Peyer's patch (tissue), 4 donors: ENCODE measurements around the gene RHCE.
"Not testable (repeated sequence)": the region's sequence is repeated elsewhere in the genome, so short reads cannot be mapped to it uniquely, and the experiment has no call there.

Experiments
- CTCF ChIP-seq, 6 experiments: fragments of 450-650 bp in 4 of 6; fragments of 200-600 bp in 2 of 6; sonication (generic) in 1 of 6; IDR thresholded peaks; one replicate each; pipeline ENCODE4 v1.5.1; 2017 to 2019; ENCODE audit warnings: antibody characterized with exemption in 6 of 6, mild to moderate bottlenecking in 3 of 6, moderate library complexity in 1 of 6
- POLR2A ChIP-seq, 2 donors: fragments of 450-650 bp; IDR thresholded peaks; one replicate each; pipeline ENCODE4 v1.5.1; 2017; ENCODE audit warnings: antibody characterized with exemption in 2 of 2, mild to moderate bottlenecking in 2 of 2, moderate library complexity in 2 of 2

DNA sequence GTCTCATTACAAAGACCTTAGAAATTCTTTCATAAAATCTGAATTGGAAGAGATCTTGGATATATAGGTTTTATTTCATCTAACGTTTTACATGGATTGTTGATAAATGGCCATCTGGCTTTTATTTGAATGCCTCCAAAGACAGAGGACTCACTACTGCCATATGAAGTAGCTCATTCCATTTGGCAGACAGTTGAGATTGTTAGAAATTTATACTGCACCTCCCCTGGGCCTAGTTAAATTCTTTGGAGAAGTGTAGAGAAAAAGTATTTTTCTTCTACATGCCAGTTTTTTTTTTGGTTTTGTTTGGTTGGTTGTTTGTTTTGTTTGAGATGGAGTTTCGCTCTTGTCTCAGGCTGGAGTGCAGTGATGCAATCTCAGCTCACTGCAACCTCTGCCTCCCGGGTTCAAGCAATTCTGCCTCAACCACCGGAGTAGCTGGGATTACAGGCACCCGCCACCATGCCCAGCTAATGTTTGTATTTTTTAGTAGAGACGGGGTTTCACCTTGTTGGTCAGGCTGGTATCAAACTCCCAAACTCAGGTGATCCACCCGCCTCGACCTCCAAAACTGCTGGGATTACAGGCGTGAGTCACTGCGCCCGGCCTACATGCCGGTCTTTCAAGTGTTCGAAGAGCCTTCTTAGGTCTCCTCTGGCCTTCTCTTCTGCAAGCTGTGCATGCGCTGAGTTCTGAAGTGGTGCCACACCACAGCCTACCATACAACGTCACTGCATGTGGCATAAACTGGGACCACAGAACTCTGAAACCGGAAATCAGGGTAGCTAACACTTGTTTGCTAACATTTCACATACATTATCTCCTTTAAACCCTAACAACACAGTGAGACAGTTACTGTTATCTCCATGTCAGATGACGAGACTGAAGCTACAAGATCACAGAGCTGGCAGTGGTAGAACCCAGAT lies 57.7 kb downstream of the RHCE start:
- not testable (repeated sequence) for TF ChIP-seq CTCF, POLR2A (IDR thresholded peaks at IDR 0.05)
